ENCODE data around the gene GLIS1. TPM values are rescaled to one million over a fixed set of nuclear protein-coding genes. Genes with fewer than 3 reads are reported as not detected.

GLIS1 gene
- total RNA-seq, 2 donors from 2014 or later = 2.6 TPM; not detected in 1

DNA sequence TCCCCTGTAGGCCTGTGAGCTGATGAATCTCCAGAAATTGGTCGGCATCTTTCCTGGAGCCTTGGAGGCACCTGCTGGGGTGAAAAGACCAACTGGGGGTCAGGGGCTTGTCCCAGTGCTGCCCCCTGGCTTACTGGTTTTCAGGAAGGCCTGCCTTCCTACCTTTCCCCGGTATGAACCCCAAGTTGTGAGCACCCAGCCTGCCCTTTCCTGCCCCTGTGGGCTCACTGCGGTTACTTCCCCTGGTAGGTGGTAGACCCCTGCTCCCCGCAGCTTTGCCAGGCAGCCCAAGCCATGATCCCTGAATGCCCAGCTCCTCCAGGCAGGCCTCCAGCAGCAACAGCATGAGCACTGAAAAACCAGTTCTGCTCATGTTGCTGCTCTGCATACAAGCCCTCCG lies 269.6 kb downstream of the GLIS1 start:
- H3K4me1 ChIP-seq (ENCODE audit: control insufficient read depth in 1 of 2, low read depth in 2 of 2) = no peaks in the 10 kb centered on the region
- ATAC-seq (ENCODE audit: insufficient number of reproducible peaks, low FRiP score, low read depth) (no peak), DNase-seq (ENCODE audit: low spot score) (no peak)
- TF ChIP-seq CTCF (IDR thresholded peaks at IDR 0.05) = no peak
- no peak overlapping the region for H3K4me3 ChIP-seq
- no peaks in the 10 kb centered on the region for H3K36me3 ChIP-seq
- H3K27ac ChIP-seq = no peak overlapping the region
- H3K9me3 ChIP-seq = no peaks in the 10 kb centered on the region
- no peaks in the 10 kb centered on the region for H3K27me3 ChIP-seq (replicated peaks; ENCODE audit: insufficient read depth)

- ATAC-seq (ENCODE audit: insufficient number of reproducible peaks, low FRiP score, low read depth) = no peak
Measured at GRCh38 chr1:53468374-53468773, 270.6 kb downstream of the GLIS1 start.

DNA sequence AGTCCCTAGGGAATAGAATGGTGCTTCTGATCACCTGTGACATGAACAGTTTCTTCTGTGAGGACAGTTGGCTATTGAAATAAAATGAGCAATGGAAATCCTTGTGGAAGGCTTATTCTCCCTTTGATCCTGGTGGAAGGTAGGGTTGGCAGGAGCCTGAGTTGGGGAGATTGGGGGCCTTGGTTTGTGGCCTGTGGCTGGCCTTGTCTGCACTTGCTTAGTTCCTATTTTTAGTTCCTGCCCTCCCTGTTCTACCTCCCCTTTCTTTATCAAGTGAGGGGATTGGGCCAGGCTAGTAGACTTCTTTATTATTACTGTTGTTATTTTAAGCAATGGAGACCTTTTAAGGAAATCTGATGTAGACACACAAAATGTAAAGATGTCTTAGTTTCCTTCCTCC lies 271.6 kb downstream of the GLIS1 start:
- Histone ChIP-seq H3K36me3 (no peaks in the 10 kb centered on the region), H3K27ac (no peak overlapping the region), H3K4me3 (no peak overlapping the region), H3K4me1 (ENCODE audit: control insufficient read depth in 1 of 2, low read depth in 2 of 2) (no peaks in the 10 kb centered on the region), H3K27me3 (replicated peaks; ENCODE audit: insufficient read depth) (no peaks in the 10 kb centered on the region), H3K9me3 (no peaks in the 10 kb centered on the region)
- ATAC-seq (ENCODE audit: insufficient number of reproducible peaks, low FRiP score, low read depth) = no peak
- DNase-seq (ENCODE audit: low spot score) = no peak
- no peak for TF ChIP-seq CTCF (IDR thresholded peaks at IDR 0.05)

More at GRCh38 chr1:53468374-53468773, 270.6 kb downstream of the GLIS1 start:
- no peaks in the 10 kb centered on the region for H3K27me3 ChIP-seq (replicated peaks; ENCODE audit: insufficient read depth)
- H3K4me3 ChIP-seq = no peak overlapping the region
- no peak for TF ChIP-seq CTCF (IDR thresholded peaks at IDR 0.05)
- H3K4me1 ChIP-seq (ENCODE audit: control insufficient read depth in 1 of 2, low read depth in 2 of 2) = no peaks in the 10 kb centered on the region
- H3K27ac ChIP-seq = no peak overlapping the region
- H3K36me3 ChIP-seq = no peaks in the 10 kb centered on the region
- DNase-seq (ENCODE audit: low spot score) = no peak
- no peaks in the 10 kb centered on the region for H3K9me3 ChIP-seq

DNA sequence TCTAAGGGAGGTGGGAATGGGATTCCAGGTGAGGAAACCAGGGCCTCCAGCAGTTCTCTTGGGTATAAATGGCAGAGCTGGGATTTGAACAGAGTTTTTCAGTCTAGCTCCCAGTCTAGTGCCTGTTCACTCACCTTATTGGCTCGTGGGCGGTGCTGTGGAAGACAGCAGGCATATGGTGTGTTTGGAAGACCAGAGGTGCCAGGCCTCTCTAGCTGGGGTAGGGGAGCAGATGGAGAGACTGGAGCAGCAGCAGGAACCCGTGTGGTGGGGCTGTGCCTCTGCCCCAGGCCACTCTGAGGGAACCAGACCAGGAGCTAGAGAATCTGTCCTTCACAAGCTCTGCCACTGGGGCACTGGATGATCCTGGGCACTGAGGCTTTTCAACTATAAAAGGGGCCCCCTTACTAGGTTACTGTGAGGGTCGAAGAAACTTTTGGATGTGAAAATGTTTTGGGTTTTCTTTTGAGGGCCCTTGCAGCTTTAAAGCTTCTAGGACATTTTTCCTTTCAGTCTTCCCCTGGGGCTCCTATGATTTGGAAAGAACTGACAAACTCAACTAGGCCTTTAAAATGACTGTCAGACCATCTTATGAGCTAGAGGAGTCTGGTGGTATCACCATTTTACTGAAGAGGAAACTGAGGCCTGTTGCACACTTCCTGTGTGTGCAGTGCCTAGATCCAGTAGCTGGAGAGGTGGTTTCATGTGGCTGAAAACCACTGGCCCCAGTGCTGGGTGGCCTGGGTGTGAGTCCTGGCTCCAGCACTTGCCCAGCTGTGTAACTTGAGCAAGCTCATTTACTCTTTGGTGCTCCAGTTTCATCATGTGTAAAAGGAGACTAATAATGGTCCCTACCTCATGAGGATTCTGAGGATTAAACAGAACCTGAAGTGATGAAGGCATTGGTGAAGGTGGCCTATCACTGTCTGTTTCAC lies 273.7 kb downstream of the GLIS1 start:
- Histone ChIP-seq H3K27me3 (replicated peaks; ENCODE audit: insufficient read depth) (no peaks in the 10 kb centered on the region), H3K4me3 (no peak overlapping the region), H3K27ac (no peak overlapping the region), H3K9me3 (no peaks in the 10 kb centered on the region), H3K4me1 (ENCODE audit: control insufficient read depth in 1 of 2, low read depth in 2 of 2) (no peaks in the 10 kb centered on the region), H3K36me3 (no peaks in the 10 kb centered on the region)
- no peak for TF ChIP-seq CTCF (IDR thresholded peaks at IDR 0.05)
- ATAC-seq (ENCODE audit: insufficient number of reproducible peaks, low FRiP score, low read depth) = no peak
- DNase-seq (ENCODE audit: low spot score) = no peak

- no peak for ATAC-seq (ENCODE audit: insufficient number of reproducible peaks, low FRiP score, low read depth)
- no peak overlapping the region for H3K4me3 ChIP-seq
- no peaks in the 10 kb centered on the region for H3K36me3 ChIP-seq
- DNase-seq (ENCODE audit: low spot score) = no peak
- no peaks in the 10 kb centered on the region for H3K4me1 ChIP-seq (ENCODE audit: control insufficient read depth in 1 of 2, low read depth in 2 of 2)
- H3K27ac ChIP-seq = no peak overlapping the region
- no peak for TF ChIP-seq CTCF (IDR thresholded peaks at IDR 0.05)
- H3K9me3 ChIP-seq = no peaks in the 10 kb centered on the region
- no peaks in the 10 kb centered on the region for H3K27me3 ChIP-seq (replicated peaks; ENCODE audit: insufficient read depth)
Measured at GRCh38 chr1:53463961-53464899, 274.7 kb downstream of the GLIS1 start.

Measured in thoracic aorta (tissue), 2 donors.